ENCODE results near the gene ART3. TPM values are rescaled to one million over a fixed set of nuclear protein-coding genes. Genes with fewer than 3 reads are reported as not detected.

Gene ART3
- total RNA-seq, 2 experiments from 2014 or later, result not detected

DNA sequence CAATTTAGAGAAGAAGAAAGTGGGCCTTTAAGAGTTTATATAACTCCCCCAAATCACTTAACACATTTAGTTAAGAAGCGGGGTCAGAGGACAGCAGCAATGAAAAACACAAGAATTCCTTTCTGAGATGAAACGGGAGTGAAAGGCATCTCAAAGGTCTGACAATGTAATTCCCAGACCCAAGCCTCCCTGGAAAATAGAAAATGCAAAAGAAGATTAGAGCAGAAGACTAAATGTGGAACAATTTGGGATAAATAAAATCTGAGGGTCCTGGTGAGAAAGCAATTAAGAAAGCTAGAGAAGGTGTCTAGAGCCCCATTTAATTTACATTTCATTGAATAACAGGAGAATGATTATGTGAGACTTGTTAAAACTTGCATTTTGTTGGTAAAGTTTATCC is 19.1 kb upstream of the ART3 start:
- Mint-ChIP-seq H3K36me3 (ENCODE audit: low read depth) (no peaks in the 10 kb centered on the region), H3K27me3 (no peaks in the 10 kb centered on the region), H3K4me1 (peaks cover 38% of the 10 kb centered on the region), H3K4me3 (no peak overlapping the region), H3K27ac (no peak overlapping the region), H3K9me3 (no peaks in the 10 kb centered on the region)
- no peak for DNase-seq
- POLR2A ChIA-PET, result no interaction called here
- CTCF ChIA-PET, result interaction anchor here (0.5 to 1.8 kb wide), 5 partner anchors 24 to 1105 kb away, joined by 3 to 6 read pairs (median 3); no protein-coding TSS in a partner anchor

DNA sequence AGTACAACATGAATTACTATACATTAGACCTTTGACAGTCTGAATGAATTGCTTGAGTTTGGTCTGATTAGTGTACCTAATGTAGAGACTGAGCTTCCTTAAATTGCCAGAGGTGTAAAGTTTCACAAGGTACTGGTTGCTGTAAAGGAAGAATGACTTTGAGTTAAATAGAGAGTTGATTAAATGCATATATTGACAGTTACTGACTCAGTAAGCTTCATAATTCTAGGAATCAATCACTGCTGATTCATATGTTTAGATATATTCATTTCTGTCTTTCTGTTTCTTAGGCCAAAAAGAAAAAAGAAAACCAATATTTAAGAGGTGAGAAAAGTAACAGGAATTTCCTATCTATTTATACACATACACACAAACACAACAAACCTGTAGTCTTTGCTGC is 16.2 kb upstream of the ART3 start:
- no peak for DNase-seq
- Mint-ChIP-seq H3K4me3 (no peak overlapping the region), H3K4me1 (peaks cover 49% of the 10 kb centered on the region), H3K27me3 (no peaks in the 10 kb centered on the region), H3K27ac (no peak overlapping the region), H3K9me3 (no peaks in the 10 kb centered on the region), H3K36me3 (ENCODE audit: low read depth) (no peaks in the 10 kb centered on the region)
- ChIA-PET CTCF (interaction anchor here (1.3 to 1.6 kb wide), 3 partner anchors 21 to 62 kb away, joined by 3 to 8 read pairs (median 3); no protein-coding TSS in a partner anchor), POLR2A (interaction anchor here (0.7 kb wide), 1 partner anchor 19 kb away, joined by 3 read pairs; no protein-coding TSS in a partner anchor)

- Mint-ChIP-seq H3K4me3 (no peak overlapping the region), H3K36me3 (ENCODE audit: low read depth) (no peaks in the 10 kb centered on the region), H3K9me3 (no peaks in the 10 kb centered on the region), H3K27ac (no peak overlapping the region), H3K4me1 (peaks cover 49% of the 10 kb centered on the region), H3K27me3 (no peaks in the 10 kb centered on the region)
- ChIA-PET POLR2A (interaction anchor here (0.7 kb wide), 1 partner anchor 20 kb away, joined by 3 read pairs; no protein-coding TSS in a partner anchor), CTCF (interaction anchor here (1.3 to 1.6 kb wide), 3 partner anchors 21 to 63 kb away, joined by 3 to 8 read pairs (median 3); no protein-coding TSS in a partner anchor)
- DNase-seq, result no peak
Measured at GRCh38 chr4:76058888-76059426, 15.6 kb upstream of the ART3 start.

GRCh38 chr4:76059750-76060149 is 14.8 kb upstream of the ART3 start:
- Mint-ChIP-seq H3K27ac (no peak overlapping the region), H3K9me3 (no peaks in the 10 kb centered on the region), H3K36me3 (ENCODE audit: low read depth) (no peaks in the 10 kb centered on the region), H3K4me3 (no peak overlapping the region), H3K27me3 (no peaks in the 10 kb centered on the region), H3K4me1 (peaks cover 49% of the 10 kb centered on the region)
- ChIA-PET CTCF (no interaction called here), POLR2A (no interaction called here)
- no peak for DNase-seq

- no peaks in the 10 kb centered on the region for H3K9me3 Mint-ChIP-seq
- ChIA-PET CTCF (interaction anchor here (1.0 to 4.8 kb wide), 2 partner anchors 56 to 65 kb away, joined by 3 to 20 read pairs; no protein-coding TSS in a partner anchor), POLR2A (no interaction called here)
- H3K4me3 Mint-ChIP-seq, result no peak overlapping the region
- H3K36me3 Mint-ChIP-seq (ENCODE audit: low read depth), result no peaks in the 10 kb centered on the region
- no peak overlapping the region for H3K27ac Mint-ChIP-seq
- H3K4me1 Mint-ChIP-seq, result peaks cover 41% of the 10 kb centered on the region
- no peaks in the 10 kb centered on the region for H3K27me3 Mint-ChIP-seq
- DNase-seq, result no peak
Measured at GRCh38 chr4:76060506-76060905, 14.0 kb upstream of the ART3 start.

GRCh38 chr4:76061421-76061820 is 13.1 kb upstream of the ART3 start:
- POLR2A ChIA-PET, result no interaction called here
- H3K27ac Mint-ChIP-seq, result no peak overlapping the region
- no peaks in the 10 kb centered on the region for H3K36me3 Mint-ChIP-seq (ENCODE audit: low read depth)

GRCh38 chr4:76061982-76062381 is 12.5 kb upstream of the ART3 start:
- ChIA-PET CTCF (interaction anchor here (0.6 to 4.8 kb wide), 5 partner anchors 24 to 126 kb away, joined by 3 to 20 read pairs (median 4); no protein-coding TSS in a partner anchor), POLR2A (interaction anchor here (0.6 kb wide), 1 partner anchor 42 kb away, joined by 6 read pairs; no protein-coding TSS in a partner anchor)
- Mint-ChIP-seq H3K9me3 (no peaks in the 10 kb centered on the region), H3K4me1 (peaks cover 35% of the 10 kb centered on the region), H3K27me3 (no peaks in the 10 kb centered on the region), H3K4me3 (no peak overlapping the region), H3K27ac (no peak overlapping the region), H3K36me3 (ENCODE audit: low read depth) (no peaks in the 10 kb centered on the region)
- no peak for DNase-seq

More at GRCh38 chr4:76061421-76061820, 13.1 kb upstream of the ART3 start:
- CTCF ChIA-PET, result interaction anchor here (0.8 to 4.8 kb wide), 5 partner anchors 25 to 65 kb away, joined by 3 to 20 read pairs (median 4); no protein-coding TSS in a partner anchor
- Mint-ChIP-seq H3K27me3 (no peaks in the 10 kb centered on the region), H3K9me3 (no peaks in the 10 kb centered on the region), H3K4me1 (peaks cover 35% of the 10 kb centered on the region), H3K4me3 (no peak overlapping the region)
- no peak for DNase-seq

GRCh38 chr4:76066546-76066945 is 8.0 kb upstream of the ART3 start:
- Mint-ChIP-seq H3K27me3 (no peaks in the 10 kb centered on the region), H3K36me3 (ENCODE audit: low read depth) (no peaks in the 10 kb centered on the region), H3K4me1 (peaks cover 1% of the 10 kb centered on the region), H3K4me3 (no peak overlapping the region), H3K27ac (no peak overlapping the region), H3K9me3 (no peaks in the 10 kb centered on the region)
- CTCF ChIA-PET, result interaction anchor here (0.7 to 1.6 kb wide), 6 partner anchors 11 to 158 kb away, joined by 3 to 10 read pairs (median 4); no protein-coding TSS in a partner anchor
- DNase-seq, result no peak
- POLR2A ChIA-PET, result no interaction called here

DNA sequence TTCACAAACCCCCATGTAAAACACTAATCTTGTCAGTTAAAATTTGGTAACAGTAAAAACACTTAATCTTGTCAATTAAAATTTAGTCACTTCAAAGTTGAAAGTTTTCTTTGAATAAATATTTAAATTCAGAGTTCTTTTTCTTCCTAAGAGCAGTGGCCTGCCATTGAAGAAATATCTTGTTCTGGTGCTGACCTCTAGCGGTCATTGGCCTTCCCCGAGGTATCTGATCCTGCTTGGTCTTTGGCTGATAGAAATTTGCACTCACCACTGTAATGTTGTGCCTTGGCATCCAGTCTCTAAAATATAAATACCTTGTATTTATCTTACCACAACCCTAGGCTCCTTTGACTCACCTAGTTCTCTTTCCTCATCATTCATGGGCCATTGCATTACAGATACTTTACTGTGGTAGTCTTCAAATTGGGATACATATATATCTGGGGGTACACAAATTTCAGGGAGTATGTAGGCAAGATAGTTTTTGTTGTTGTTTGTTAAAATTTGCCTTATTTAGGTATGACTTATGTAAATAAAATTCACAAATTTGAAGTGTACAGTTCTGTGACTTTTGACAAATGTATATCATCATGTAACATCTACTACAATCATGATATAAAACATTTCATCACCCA is 6.7 kb upstream of the ART3 start:
- ChIA-PET POLR2A (no interaction called here), CTCF (interaction anchor here (1.0 to 1.6 kb wide), 4 partner anchors 10 to 152 kb away, joined by 3 to 10 read pairs (median 4); no protein-coding TSS in a partner anchor)
- H3K9me3 Mint-ChIP-seq, result no peaks in the 10 kb centered on the region
- no peaks in the 10 kb centered on the region for H3K27me3 Mint-ChIP-seq
- H3K4me3 Mint-ChIP-seq, result no peak overlapping the region
- DNase-seq, result peak; percentile 82
- H3K4me1 Mint-ChIP-seq, result no peaks in the 10 kb centered on the region
- H3K36me3 Mint-ChIP-seq (ENCODE audit: low read depth), result no peaks in the 10 kb centered on the region
- H3K27ac Mint-ChIP-seq, result no peak overlapping the region

GRCh38 chr4:76072760-76073159 is 1.7 kb upstream of the ART3 start:
- H3K27me3 Mint-ChIP-seq, result peaks cover 3% of the 10 kb centered on the region
- no peak overlapping the region for H3K4me3 Mint-ChIP-seq
- no peaks in the 10 kb centered on the region for H3K36me3 Mint-ChIP-seq (ENCODE audit: low read depth)
- H3K27ac Mint-ChIP-seq, result no peak overlapping the region
- CTCF ChIA-PET, result no interaction called here
- no peaks in the 10 kb centered on the region for H3K9me3 Mint-ChIP-seq
- DNase-seq, result no peak
- POLR2A ChIA-PET, result no interaction called here
- H3K4me1 Mint-ChIP-seq, result no peaks in the 10 kb centered on the region

DNA sequence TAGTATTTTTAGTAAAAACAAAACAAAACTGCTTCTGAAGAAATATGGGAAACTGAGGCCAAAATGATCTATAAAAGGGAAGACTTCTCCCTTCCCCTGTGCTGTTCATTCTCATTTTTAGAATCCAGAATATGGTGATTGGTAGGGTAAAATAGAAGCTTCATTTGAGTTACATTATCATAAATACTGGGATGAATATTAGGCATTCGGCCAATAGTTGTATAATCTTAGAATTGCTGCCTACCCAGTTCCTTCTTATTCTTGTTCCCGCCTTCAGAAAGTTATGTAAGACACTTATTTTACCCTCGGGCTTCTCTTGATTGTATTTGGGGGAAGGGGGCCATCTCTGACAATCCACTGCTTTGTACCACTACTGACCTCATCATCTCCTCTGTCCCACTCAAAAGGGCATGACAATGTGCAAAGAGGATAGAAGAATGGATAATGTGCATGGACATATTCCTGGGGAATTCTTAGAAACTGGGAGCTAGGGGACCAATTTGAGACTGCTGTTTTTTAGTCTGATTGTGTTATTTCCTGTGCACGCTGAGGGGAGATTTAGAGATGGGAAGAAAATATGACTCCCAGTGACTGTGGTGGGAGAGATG is 588 bp downstream of the ART3 start:
- Mint-ChIP-seq H3K4me1 (no peaks in the 10 kb centered on the region), H3K4me3 (no peak overlapping the region), H3K9me3 (no peaks in the 10 kb centered on the region), H3K36me3 (ENCODE audit: low read depth) (no peaks in the 10 kb centered on the region), H3K27ac (no peak overlapping the region), H3K27me3 (peaks cover 13% of the 10 kb centered on the region)
- ChIA-PET CTCF (interaction anchor here (0.6 kb wide), 1 partner anchor 216 kb away, joined by 3 read pairs; no protein-coding TSS in a partner anchor), POLR2A (no interaction called here)
- no peak for DNase-seq

DNA sequence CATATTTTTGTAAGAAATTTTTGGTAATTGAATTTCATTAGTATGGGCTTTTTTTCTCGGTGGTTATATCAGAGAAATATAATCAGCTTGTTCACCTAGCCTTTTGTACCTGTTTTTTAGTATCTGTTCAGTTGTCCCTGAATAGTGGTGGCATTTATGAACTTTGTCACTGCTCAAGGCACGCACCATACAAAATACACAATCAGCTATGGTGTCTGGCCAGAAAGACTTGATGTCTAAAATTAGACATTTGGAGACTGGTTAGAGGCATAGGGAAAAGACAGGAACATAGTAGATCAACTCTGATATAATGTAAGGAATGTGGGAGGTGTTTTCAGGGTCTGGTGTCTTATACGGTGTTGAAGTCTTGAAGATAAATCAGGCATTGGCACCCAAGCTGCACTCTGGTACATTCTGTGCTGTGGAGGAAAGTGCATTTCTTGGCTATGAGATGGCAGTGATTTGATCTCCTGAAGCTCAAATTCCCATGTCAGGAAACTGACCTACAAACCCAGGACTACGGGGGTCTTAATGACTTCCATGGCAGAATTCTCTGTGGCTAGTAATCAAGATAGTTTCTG is 3.6 kb downstream of the ART3 start:
- no peaks in the 10 kb centered on the region for H3K36me3 Mint-ChIP-seq (ENCODE audit: low read depth)
- peaks cover 14% of the 10 kb centered on the region for H3K27me3 Mint-ChIP-seq
- H3K4me1 Mint-ChIP-seq, result no peaks in the 10 kb centered on the region
- H3K9me3 Mint-ChIP-seq, result no peaks in the 10 kb centered on the region
- ChIA-PET CTCF (interaction anchor here (0.9 to 1.2 kb wide), 2 partner anchors 11 to 23 kb away, joined by 4 to 6 read pairs; no protein-coding TSS in a partner anchor), POLR2A (no interaction called here)
- no peak for DNase-seq
- H3K4me3 Mint-ChIP-seq, result no peak overlapping the region
- no peak overlapping the region for H3K27ac Mint-ChIP-seq

All from activated CD4-positive, alpha-beta T cell treated with anti-CD3 and anti-CD28 coated beads, Interleukin-2, amount 10 ng/mL, durations not matched to agents 7 days and 5 days (primary cell).